GM23338 (cell line): ENCODE measurements around the gene SUN5. TPM values are rescaled to one million over a fixed set of nuclear protein-coding genes. Genes with fewer than 3 reads are reported as not detected.

Experiments used
- ATAC-seq: fragments of 200-7000 bp; cut with Tn5 transposase; 3 replicates; pipeline ENCODE4 v1.9.1; 2020
- DNase-seq: peaks from one replicate; pipeline ENCODE4 v3.0.0-alpha.2; 2015; ENCODE audit warnings: low spot score
- H2AFZ ChIP-seq: fragments of 200-600 bp; sonication (generic); 2 replicates; pipeline ENCODE4 v1.8.0; 2016; ENCODE audit warnings: antibody characterized with exemption, mild to moderate bottlenecking, moderate library complexity
- H3F3A ChIP-seq: fragments of 200-600 bp; sonication (generic); replicated peaks from 2 replicates; pipeline ENCODE4 v1.8.0; 2017; ENCODE audit warnings: antibody characterized with exemption, mixed run types, low read depth
- H3K27ac ChIP-seq: fragments of 200-600 bp; sonication (generic); 2 replicates; pipeline ENCODE4 v1.6.1; 2016; ENCODE audit warnings: low read depth
- H3K27me3 ChIP-seq: fragments of 200-600 bp; sonication (generic); 2 replicates; pipeline ENCODE4 v1.8.0; 2016; ENCODE audit warnings: mild to moderate bottlenecking, mixed run types, moderate library complexity; ENCODE audit not compliant: insufficient read depth
- H3K36me3 ChIP-seq: fragments of 200-600 bp; sonication (generic); 2 replicates; pipeline ENCODE4 v1.8.0; 2016; ENCODE audit warnings: mild to moderate bottlenecking; ENCODE audit not compliant: insufficient read depth
- H3K4me1 ChIP-seq: fragments of 200-600 bp; sonication (generic); 2 replicates; pipeline ENCODE4 v1.8.0; 2016; ENCODE audit warnings: mild to moderate bottlenecking, moderate library complexity; ENCODE audit not compliant: insufficient read depth
- H3K4me2 ChIP-seq: fragments of 200-600 bp; sonication (generic); 2 replicates; pipeline ENCODE4 v1.7.1; 2017; ENCODE audit warnings: mixed run types
- H3K4me3 ChIP-seq: fragments of 200-600 bp; sonication (generic); 2 replicates; pipeline ENCODE4 v1.6.1; 2016; ENCODE audit warnings: mixed run types
- H3K79me2 ChIP-seq: fragments of 200-600 bp; sonication (generic); replicated peaks from 2 replicates; pipeline ENCODE4 v1.8.0; 2017; ENCODE audit warnings: mild to moderate bottlenecking; ENCODE audit not compliant: insufficient read depth
- H3K9me2 ChIP-seq: fragments of 200-600 bp; sonication (generic); 2 replicates; pipeline ENCODE4 v1.8.0; 2017; ENCODE audit not compliant: insufficient read depth
- H4K20me1 ChIP-seq: fragments of 200-600 bp; sonication (generic); replicated peaks from 2 replicates; pipeline ENCODE4 v1.8.0; 2017; ENCODE audit warnings: mild to moderate bottlenecking; ENCODE audit not compliant: insufficient read depth
- H3K27ac Mint-ChIP-seq: 2 replicates; pipeline ENCODE4 v1.8.0; 2020; ENCODE audit warnings: inconsistent platforms, mild to moderate bottlenecking, moderate library complexity, mixed read lengths
- H3K27me3 Mint-ChIP-seq: 3 replicates; pipeline ENCODE4 v1.8.0; 2022; ENCODE audit warnings: low read depth, mild to moderate bottlenecking, moderate library complexity, mixed read lengths, inconsistent platforms; ENCODE audit not compliant: insufficient read depth, poor library complexity
- H3K36me3 Mint-ChIP-seq: 3 replicates; pipeline ENCODE4 v1.8.0; 2021; ENCODE audit warnings: low read depth, mild to moderate bottlenecking, inconsistent platforms, moderate library complexity, mixed read lengths
- H3K4me1 Mint-ChIP-seq: 3 replicates; pipeline ENCODE4 v1.8.0; 2020; ENCODE audit warnings: mild to moderate bottlenecking, inconsistent platforms, mixed read lengths
- H3K4me3 Mint-ChIP-seq: 3 replicates; pipeline ENCODE4 v1.8.0; 2021; ENCODE audit warnings: moderate library complexity, mild to moderate bottlenecking, inconsistent platforms, mixed read lengths
- H3K9me3 Mint-ChIP-seq: 3 replicates; pipeline ENCODE4 v1.8.0; 2020; ENCODE audit warnings: moderate library complexity, mild to moderate bottlenecking, inconsistent platforms, mixed read lengths
- EZH2phosphoT487 ChIP-seq: fragments of 200-600 bp; sonication (generic); IDR thresholded peaks from one replicate; pipeline ENCODE4 v1.8.1; 2018; ENCODE audit warnings: antibody characterized with exemption; ENCODE audit not compliant: unreplicated experiment
- NANOG ChIP-seq: IDR thresholded peaks from 2 replicates; pipeline ENCODE4 v1.6.1; 2016; ENCODE audit warnings: antibody characterized with exemption, borderline replicate concordance
- STAT1 ChIP-seq: IDR thresholded peaks from one replicate; pipeline ENCODE4 v1.6.1; 2016; ENCODE audit warnings: antibody characterized with exemption; ENCODE audit not compliant: unreplicated experiment
- ZNF331 ChIP-seq: fragments of 250-450 bp; sonication (Bioruptor Pico); IDR thresholded peaks from 2 replicates; pipeline ENCODE4 v1.5.0; 2020; ENCODE audit warnings: low read depth, mild to moderate bottlenecking, moderate library complexity
- polyA plus RNA-seq: library from polyadenylated mRNA; unstranded; fragments of >200 nt; fragmentation: Nextera tagmentation; extraction: Ambion mirVana; gene quantifications from 2 replicates; pipeline ENCODE4 v1.2.1, GENCODE V29; 2016
- total RNA-seq: library from RNA; depleted of rRNA; stranded (reverse); fragments of >200 nt; shearing (Covaris generic); gene quantifications from 2 replicates; pipeline ENCODE4 v1.2.3, GENCODE V29; 2014
- TF ChIP-seq, protein P1 (sequence below): fragments of 250-450 bp; sonication (Bioruptor Pico); IDR thresholded peaks from 2 replicates; pipeline ENCODE4 v1.5.0; 2020; ENCODE audit warnings: mild to moderate bottlenecking, moderate library complexity
- TF ChIP-seq, protein P2 (sequence below): IDR thresholded peaks from 2 replicates; pipeline ENCODE4 v1.6.1; 2016; ENCODE audit warnings: antibody characterized with exemption
- TF ChIP-seq, protein P3 (sequence below), 2 experiments: fragments of 200-600 bp in 1 of 2; sonication (generic) in 1 of 2; conservative IDR thresholded peaks; 2 replicates each; pipeline versions ENCODE4 v1.5.1 to v1.6.1; 2016 to 2017; ENCODE audit warnings: antibody characterized with exemption in 2 of 2, low read depth in 2 of 2, mild to moderate bottlenecking in 2 of 2, moderate library complexity in 1 of 2
- TF ChIP-seq, protein P4 (sequence below): IDR thresholded peaks from one replicate; pipeline ENCODE4 v1.6.1; 2018; ENCODE audit warnings: antibody characterized with exemption; ENCODE audit not compliant: unreplicated experiment

SUN5 gene
- total and polyA plus RNA-seq, 2 experiments from 2014 or later: not detected

DNA sequence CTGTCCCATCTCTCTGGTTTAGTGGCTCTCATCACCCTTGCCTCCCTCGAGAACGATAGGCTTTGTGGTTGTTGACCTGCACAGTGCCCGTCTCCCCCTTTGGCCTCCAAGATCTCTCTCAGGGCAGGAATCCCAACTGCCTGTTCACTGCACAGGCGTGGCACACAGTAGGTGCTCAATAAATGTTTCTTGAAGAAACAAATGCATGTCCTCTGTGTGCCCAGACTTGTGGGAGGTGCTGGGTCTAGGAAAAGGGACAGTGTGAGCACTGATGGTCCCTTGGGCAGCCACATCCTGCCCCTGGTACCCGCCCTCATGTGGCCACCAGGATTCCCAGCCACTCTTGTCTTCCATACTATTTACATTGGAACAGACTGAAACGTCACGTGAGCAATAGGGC is 24.6 kb upstream of the SUN5 start (continued):
- TF ChIP-seq, protein P1, sequence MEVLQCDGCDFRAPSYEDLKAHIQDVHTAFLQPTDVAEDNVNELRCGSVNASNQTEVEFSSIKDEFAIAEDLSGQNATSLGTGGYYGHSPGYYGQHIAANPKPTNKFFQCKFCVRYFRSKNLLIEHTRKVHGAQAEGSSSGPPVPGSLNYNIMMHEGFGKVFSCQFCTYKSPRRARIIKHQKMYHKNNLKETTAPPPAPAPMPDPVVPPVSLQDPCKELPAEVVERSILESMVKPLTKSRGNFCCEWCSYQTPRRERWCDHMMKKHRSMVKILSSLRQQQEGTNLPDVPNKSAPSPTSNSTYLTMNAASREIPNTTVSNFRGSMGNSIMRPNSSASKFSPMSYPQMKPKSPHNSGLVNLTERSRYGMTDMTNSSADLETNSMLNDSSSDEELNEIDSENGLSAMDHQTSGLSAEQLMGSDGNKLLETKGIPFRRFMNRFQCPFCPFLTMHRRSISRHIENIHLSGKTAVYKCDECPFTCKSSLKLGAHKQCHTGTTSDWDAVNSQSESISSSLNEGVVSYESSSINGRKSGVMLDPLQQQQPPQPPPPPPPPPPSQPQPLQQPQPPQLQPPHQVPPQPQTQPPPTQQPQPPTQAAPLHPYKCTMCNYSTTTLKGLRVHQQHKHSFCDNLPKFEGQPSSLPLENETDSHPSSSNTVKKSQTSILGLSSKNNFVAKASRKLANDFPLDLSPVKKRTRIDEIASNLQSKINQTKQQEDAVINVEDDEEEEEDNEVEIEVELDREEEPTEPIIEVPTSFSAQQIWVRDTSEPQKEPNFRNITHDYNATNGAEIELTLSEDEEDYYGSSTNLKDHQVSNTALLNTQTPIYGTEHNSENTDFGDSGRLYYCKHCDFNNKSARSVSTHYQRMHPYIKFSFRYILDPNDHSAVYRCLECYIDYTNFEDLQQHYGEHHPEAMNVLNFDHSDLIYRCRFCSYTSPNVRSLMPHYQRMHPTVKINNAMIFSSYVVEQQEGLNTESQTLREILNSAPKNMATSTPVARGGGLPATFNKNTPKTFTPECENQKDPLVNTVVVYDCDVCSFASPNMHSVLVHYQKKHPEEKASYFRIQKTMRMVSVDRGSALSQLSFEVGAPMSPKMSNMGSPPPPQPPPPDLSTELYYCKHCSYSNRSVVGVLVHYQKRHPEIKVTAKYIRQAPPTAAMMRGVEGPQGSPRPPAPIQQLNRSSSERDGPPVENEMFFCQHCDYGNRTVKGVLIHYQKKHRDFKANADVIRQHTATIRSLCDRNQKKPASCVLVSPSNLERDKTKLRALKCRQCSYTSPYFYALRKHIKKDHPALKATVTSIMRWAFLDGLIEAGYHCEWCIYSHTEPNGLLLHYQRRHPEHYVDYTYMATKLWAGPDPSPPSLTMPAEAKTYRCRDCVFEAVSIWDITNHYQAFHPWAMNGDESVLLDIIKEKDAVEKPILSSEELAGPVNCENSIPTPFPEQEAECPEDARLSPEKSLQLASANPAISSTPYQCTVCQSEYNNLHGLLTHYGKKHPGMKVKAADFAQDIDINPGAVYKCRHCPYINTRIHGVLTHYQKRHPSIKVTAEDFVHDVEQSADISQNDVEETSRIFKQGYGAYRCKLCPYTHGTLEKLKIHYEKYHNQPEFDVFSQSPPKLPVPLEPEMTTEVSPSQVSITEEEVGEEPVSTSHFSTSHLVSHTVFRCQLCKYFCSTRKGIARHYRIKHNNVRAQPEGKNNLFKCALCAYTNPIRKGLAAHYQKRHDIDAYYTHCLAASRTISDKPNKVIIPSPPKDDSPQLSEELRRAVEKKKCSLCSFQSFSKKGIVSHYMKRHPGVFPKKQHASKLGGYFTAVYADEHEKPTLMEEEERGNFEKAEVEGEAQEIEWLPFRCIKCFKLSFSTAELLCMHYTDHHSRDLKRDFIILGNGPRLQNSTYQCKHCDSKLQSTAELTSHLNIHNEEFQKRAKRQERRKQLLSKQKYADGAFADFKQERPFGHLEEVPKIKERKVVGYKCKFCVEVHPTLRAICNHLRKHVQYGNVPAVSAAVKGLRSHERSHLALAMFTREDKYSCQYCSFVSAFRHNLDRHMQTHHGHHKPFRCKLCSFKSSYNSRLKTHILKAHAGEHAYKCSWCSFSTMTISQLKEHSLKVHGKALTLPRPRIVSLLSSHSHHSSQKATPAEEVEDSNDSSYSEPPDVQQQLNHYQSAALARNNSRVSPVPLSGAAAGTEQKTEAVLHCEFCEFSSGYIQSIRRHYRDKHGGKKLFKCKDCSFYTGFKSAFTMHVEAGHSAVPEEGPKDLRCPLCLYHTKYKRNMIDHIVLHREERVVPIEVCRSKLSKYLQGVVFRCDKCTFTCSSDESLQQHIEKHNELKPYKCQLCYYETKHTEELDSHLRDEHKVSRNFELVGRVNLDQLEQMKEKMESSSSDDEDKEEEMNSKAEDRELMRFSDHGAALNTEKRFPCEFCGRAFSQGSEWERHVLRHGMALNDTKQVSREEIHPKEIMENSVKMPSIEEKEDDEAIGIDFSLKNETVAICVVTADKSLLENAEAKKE (CRISPR knock-in tag): no peak
- TF ChIP-seq NANOG (no peak), ZNF331 (CRISPR knock-in tag) (no peak)
- TF ChIP-seq, protein P2, sequence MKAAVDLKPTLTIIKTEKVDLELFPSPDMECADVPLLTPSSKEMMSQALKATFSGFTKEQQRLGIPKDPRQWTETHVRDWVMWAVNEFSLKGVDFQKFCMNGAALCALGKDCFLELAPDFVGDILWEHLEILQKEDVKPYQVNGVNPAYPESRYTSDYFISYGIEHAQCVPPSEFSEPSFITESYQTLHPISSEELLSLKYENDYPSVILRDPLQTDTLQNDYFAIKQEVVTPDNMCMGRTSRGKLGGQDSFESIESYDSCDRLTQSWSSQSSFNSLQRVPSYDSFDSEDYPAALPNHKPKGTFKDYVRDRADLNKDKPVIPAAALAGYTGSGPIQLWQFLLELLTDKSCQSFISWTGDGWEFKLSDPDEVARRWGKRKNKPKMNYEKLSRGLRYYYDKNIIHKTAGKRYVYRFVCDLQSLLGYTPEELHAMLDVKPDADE: no peak

DNA sequence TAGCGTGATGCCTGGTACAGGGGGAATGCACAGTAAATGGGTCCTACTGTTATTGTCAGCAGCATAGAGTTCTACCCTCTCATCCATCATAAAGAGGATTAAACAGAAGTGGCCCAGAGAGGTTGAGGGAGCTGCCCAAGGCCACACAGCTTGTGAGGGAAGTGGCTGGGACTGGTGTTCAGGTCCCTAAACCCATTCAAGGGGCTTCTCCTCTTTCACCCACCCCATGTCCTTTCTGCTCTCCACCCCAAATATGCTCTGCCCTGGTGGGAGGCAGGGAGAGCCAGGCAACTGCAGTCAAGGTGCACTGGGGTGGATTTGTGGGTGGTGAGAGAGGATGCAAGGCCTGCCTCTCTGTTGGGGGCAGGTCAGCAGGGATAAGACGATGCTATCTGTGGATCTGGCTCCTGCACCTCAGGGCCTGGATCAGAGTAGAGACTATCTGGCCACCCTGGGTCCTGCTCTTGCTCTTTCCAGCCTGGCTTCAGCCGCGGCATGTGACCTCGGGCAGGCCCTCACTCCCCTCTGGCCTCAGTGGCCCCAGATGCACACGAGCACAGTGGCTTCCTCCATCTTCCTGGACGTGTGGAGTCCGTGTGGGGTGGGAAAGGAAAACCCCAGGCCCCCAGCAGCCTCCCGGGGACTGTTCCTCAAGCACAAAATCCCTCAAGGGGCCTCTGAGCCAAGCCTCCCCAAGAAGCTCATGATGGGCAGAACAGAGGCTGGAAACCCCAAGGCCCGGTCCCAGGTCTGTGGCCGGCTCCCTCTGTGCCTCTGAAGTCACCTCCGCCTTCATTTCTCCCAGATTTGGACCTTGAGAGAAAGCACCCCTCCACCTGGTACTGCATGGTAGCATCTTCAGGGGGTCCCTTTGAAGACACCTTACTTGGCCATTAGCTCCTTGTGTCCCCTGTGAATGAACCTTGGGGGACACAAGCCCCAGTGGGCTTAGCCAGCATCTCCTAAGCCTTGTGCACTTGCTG is 23.8 kb upstream of the SUN5 start:
- Mint-ChIP-seq H3K4me3 (no peak overlapping the region), H3K9me3 (0 out of 3 replicates have a peak, but pooled peaks cover under 1% of the 10 kb centered on the region), H3K36me3 (no peaks in the 10 kb centered on the region)
- TF ChIP-seq STAT1 (no peak), EZH2phosphoT487 (no peak), ZNF331 (CRISPR knock-in tag) (no peak)
- TF ChIP-seq, protein P3, sequence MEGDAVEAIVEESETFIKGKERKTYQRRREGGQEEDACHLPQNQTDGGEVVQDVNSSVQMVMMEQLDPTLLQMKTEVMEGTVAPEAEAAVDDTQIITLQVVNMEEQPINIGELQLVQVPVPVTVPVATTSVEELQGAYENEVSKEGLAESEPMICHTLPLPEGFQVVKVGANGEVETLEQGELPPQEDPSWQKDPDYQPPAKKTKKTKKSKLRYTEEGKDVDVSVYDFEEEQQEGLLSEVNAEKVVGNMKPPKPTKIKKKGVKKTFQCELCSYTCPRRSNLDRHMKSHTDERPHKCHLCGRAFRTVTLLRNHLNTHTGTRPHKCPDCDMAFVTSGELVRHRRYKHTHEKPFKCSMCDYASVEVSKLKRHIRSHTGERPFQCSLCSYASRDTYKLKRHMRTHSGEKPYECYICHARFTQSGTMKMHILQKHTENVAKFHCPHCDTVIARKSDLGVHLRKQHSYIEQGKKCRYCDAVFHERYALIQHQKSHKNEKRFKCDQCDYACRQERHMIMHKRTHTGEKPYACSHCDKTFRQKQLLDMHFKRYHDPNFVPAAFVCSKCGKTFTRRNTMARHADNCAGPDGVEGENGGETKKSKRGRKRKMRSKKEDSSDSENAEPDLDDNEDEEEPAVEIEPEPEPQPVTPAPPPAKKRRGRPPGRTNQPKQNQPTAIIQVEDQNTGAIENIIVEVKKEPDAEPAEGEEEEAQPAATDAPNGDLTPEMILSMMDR (conservative IDR thresholded peaks at IDR 0.05; ENCODE audit: low read depth in 2 of 2): no peak
- TF ChIP-seq, protein P4, sequence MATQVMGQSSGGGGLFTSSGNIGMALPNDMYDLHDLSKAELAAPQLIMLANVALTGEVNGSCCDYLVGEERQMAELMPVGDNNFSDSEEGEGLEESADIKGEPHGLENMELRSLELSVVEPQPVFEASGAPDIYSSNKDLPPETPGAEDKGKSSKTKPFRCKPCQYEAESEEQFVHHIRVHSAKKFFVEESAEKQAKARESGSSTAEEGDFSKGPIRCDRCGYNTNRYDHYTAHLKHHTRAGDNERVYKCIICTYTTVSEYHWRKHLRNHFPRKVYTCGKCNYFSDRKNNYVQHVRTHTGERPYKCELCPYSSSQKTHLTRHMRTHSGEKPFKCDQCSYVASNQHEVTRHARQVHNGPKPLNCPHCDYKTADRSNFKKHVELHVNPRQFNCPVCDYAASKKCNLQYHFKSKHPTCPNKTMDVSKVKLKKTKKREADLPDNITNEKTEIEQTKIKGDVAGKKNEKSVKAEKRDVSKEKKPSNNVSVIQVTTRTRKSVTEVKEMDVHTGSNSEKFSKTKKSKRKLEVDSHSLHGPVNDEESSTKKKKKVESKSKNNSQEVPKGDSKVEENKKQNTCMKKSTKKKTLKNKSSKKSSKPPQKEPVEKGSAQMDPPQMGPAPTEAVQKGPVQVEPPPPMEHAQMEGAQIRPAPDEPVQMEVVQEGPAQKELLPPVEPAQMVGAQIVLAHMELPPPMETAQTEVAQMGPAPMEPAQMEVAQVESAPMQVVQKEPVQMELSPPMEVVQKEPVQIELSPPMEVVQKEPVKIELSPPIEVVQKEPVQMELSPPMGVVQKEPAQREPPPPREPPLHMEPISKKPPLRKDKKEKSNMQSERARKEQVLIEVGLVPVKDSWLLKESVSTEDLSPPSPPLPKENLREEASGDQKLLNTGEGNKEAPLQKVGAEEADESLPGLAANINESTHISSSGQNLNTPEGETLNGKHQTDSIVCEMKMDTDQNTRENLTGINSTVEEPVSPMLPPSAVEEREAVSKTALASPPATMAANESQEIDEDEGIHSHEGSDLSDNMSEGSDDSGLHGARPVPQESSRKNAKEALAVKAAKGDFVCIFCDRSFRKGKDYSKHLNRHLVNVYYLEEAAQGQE: no peak

More for the DNA sequence above, 23.8 kb upstream of the SUN5 start:
- Histone ChIP-seq H3K27ac (no peak overlapping the region), H3K36me3 (no peaks in the 10 kb centered on the region), H3K79me2 (no peaks in the 10 kb centered on the region), H2AFZ (no peak overlapping the region), H4K20me1 (no peaks in the 10 kb centered on the region), H3K4me2 (no peak overlapping the region), H3K4me3 (no peak overlapping the region), H3K9me2 (0 out of 2 replicates have a peak, but pooled peaks cover 6% of the 10 kb centered on the region), H3F3A (no peaks in the 10 kb centered on the region), H3K4me1 (no peaks in the 10 kb centered on the region), H3K27me3 (no peaks in the 10 kb centered on the region)
- Mint-ChIP-seq H3K27ac (no peak overlapping the region), H3K27me3 (peaks cover 3% of the 10 kb centered on the region), H3K4me1 (no peaks in the 10 kb centered on the region)
- DNase-seq: no peak
- ATAC-seq: no peak
